Mesenchymal stem cell (in vitro differentiated cells and primary cell): ENCODE results near the gene DAD1.
"Not testable (repeated sequence)": the region's sequence is repeated elsewhere in the genome, so short reads cannot be mapped to it uniquely, and the experiment has no call there.

ENCODE experiments used
- DNase-seq: peaks from one replicate; pipeline ENCODE4 v3.0.0-alpha.2; 2013
- H2AFZ ChIP-seq: one replicate; pipeline ENCODE4 v1.6.1; 2013; ENCODE audit warnings: low read depth, mild to moderate bottlenecking, control low read depth, inconsistent platforms, low read length, moderate library complexity
- H2AK5ac ChIP-seq: 2 replicates; pipeline ENCODE4 v1.6.1; 2013; ENCODE audit warnings: low read length, moderate library complexity, mild to moderate bottlenecking, inconsistent platforms; ENCODE audit not compliant: severe bottlenecking
- H2BK120ac ChIP-seq: one replicate; pipeline ENCODE4 v1.6.1; 2013; ENCODE audit warnings: low read depth, mild to moderate bottlenecking, inconsistent platforms, low read length, moderate library complexity
- H2BK12ac ChIP-seq, 2 experiments: one replicate each; pipeline ENCODE4 v1.6.1; 2013; ENCODE audit warnings: inconsistent platforms in 2 of 2, low read length in 2 of 2, mild to moderate bottlenecking in 2 of 2, moderate library complexity in 2 of 2, control low read depth in 1 of 2
- H2BK15ac ChIP-seq: one replicate; pipeline ENCODE4 v1.6.1; 2013; ENCODE audit warnings: mild to moderate bottlenecking, low read depth, inconsistent platforms; ENCODE audit not compliant: poor library complexity, severe bottlenecking
- H2BK5ac ChIP-seq: 2 replicates; pipeline ENCODE4 v1.6.1; 2013; ENCODE audit warnings: low read depth, mild to moderate bottlenecking, low read length, control low read depth, inconsistent platforms; ENCODE audit not compliant: poor library complexity, severe bottlenecking
- H3K14ac ChIP-seq, 2 experiments: one replicate each; pipeline ENCODE4 v1.6.1; 2013; ENCODE audit warnings: inconsistent platforms in 2 of 2, low read length in 2 of 2, control low read depth in 1 of 2, mild to moderate bottlenecking in 1 of 2, moderate library complexity in 1 of 2
- H3K18ac ChIP-seq, 2 experiments: one replicate each; pipeline ENCODE4 v1.6.1; 2013; ENCODE audit warnings: inconsistent platforms in 2 of 2, low read length in 2 of 2, control low read depth in 1 of 2, low read depth in 1 of 2, mild to moderate bottlenecking in 1 of 2
- H3K23ac ChIP-seq, 2 experiments: one replicate each; pipeline ENCODE4 v1.6.1; 2013; ENCODE audit warnings: inconsistent platforms in 2 of 2, low read length in 2 of 2, mild to moderate bottlenecking in 2 of 2, moderate library complexity in 2 of 2, control low read depth in 1 of 2
- H3K27ac ChIP-seq: 2 replicates; pipeline ENCODE4 v1.5.1; 2013; ENCODE audit warnings: mild to moderate bottlenecking, moderate library complexity, low read length, control low read depth, inconsistent platforms; ENCODE audit not compliant: poor library complexity, severe bottlenecking
- H3K27me3 ChIP-seq, 2 experiments: 2 replicates each; pipeline versions ENCODE4 v1.6.1 to v1.7.0; 2013; ENCODE audit warnings: low read length in 2 of 2, mild to moderate bottlenecking in 2 of 2, moderate library complexity in 2 of 2, control low read depth in 1 of 2, inconsistent platforms in 1 of 2; ENCODE audit not compliant: control insufficient read depth in 1 of 2, insufficient read depth in 1 of 2
- H3K36me3 ChIP-seq, 2 experiments: 2 replicates each; pipeline versions ENCODE4 v1.6.1 to v1.7.0; 2013; ENCODE audit warnings: low read length in 2 of 2, control low read depth in 1 of 2, inconsistent platforms in 1 of 2, low read depth in 1 of 2, mild to moderate bottlenecking in 1 of 2; ENCODE audit not compliant: insufficient read depth in 2 of 2, control insufficient read depth in 1 of 2
- H3K4ac ChIP-seq, 2 experiments: one replicate each; pipeline ENCODE4 v1.6.1; 2013; ENCODE audit warnings: inconsistent platforms in 2 of 2, low read length in 2 of 2, mild to moderate bottlenecking in 2 of 2, moderate library complexity in 2 of 2, control low read depth in 1 of 2, low read depth in 1 of 2
- H3K4me1 ChIP-seq: 2 replicates; pipeline ENCODE4 v1.6.1; 2013; ENCODE audit warnings: low read depth, low read length, control low read depth; ENCODE audit not compliant: control insufficient read depth, insufficient read depth
- H3K4me2 ChIP-seq: 2 replicates; pipeline ENCODE4 v1.6.1; 2013; ENCODE audit warnings: low read length, mild to moderate bottlenecking, inconsistent platforms; ENCODE audit not compliant: poor library complexity, severe bottlenecking
- H3K4me3 ChIP-seq, 2 experiments: 2 replicates each; pipeline versions ENCODE4 v1.5.1 to v1.7.0; 2013; ENCODE audit warnings: low read length in 2 of 2, mild to moderate bottlenecking in 2 of 2, control low read depth in 1 of 2, low read depth in 1 of 2; ENCODE audit not compliant: insufficient read depth in 1 of 2
- H3K79me1 ChIP-seq: replicated peaks from 2 replicates; pipeline ENCODE4 v1.6.1; 2013; ENCODE audit warnings: mild to moderate bottlenecking, control low read depth, low read length, inconsistent platforms; ENCODE audit not compliant: poor library complexity, severe bottlenecking
- H3K9ac ChIP-seq: 2 replicates; pipeline ENCODE4 v1.7.0; 2013; ENCODE audit warnings: mild to moderate bottlenecking, low read length, moderate library complexity
- H3K9me3 ChIP-seq: 2 replicates; pipeline ENCODE4 v1.7.0; 2013; ENCODE audit warnings: mild to moderate bottlenecking, low read length; ENCODE audit not compliant: control insufficient read depth
- H4K8ac ChIP-seq: one replicate; pipeline ENCODE4 v1.6.1; 2013; ENCODE audit warnings: inconsistent platforms, mild to moderate bottlenecking, low read length, moderate library complexity
- H4K91ac ChIP-seq: one replicate; pipeline ENCODE4 v1.6.1; 2013; ENCODE audit warnings: mild to moderate bottlenecking, low read length, inconsistent platforms
- WGBS: methylation state at CpG from one replicate; pipeline ENCODE4 v1.1.7; 2013; ENCODE audit warnings: mixed read lengths; 5-methylcytosine and 5-hydroxymethylcytosine counted together

The DAD1 gene

GRCh38 chr14:22593601-22594000, 4.6 kb upstream of the DAD1 start:
- Histone ChIP-seq H3K9ac (no peak overlapping the region), H2AK5ac (no peak overlapping the region), H2BK15ac (no peak overlapping the region), H3K4ac (no peak overlapping the region), H3K23ac (no peak overlapping the region), H3K14ac (no peak overlapping the region), H3K36me3 (no peaks in the 10 kb centered on the region), H2AFZ (no peak overlapping the region), H2BK5ac (no peak overlapping the region), H3K4me1 (peaks cover 2% of the 10 kb centered on the region), H3K4me3 (no peak overlapping the region), H2BK12ac (no peak overlapping the region), H4K8ac (no peak overlapping the region), H3K9me3 (no peaks in the 10 kb centered on the region), H3K27me3 (peaks cover 0 to 18% of the 10 kb centered on the region in 2 experiments), H3K27ac (no peak overlapping the region), H4K91ac (no peak overlapping the region), H3K4me2 (no peak overlapping the region), H2BK120ac (no peak overlapping the region), H3K79me1 (no peaks in the 10 kb centered on the region), H3K18ac (peak overlapping the region in 1 of 2 experiments; percentile 2)
- WGBS: 92% methylated on average over 2 of the region's 2 CpGs
- DNase-seq: no peak

DNA sequence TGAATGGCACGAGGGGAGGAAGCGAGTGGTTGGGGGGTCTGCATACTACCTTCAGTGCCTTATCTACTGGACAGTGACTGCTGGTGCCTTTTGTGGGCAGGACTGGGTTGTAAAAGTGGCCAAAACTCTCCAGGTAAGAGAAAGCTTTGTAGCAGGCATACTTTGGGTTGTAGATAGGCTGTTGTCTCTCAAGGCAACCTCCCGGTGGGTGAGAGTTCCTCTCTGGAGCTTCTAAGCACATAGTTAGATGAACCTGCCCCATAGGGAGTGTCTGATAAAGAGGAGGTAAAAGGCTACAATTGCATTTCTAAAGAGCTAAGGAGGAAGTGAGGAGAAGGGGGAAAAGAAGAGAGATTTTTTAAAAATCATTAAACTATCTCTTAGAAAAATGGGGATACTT, 4.2 kb upstream of the DAD1 start:
- peak overlapping the region; percentile 56 to 94 for H2BK12ac ChIP-seq
- no peak overlapping the region for H2AFZ ChIP-seq
- DNase-seq: no peak
- peak overlapping the region in 1 of 2 experiments; percentile 6 for H3K4ac ChIP-seq
- no peak overlapping the region for H2AK5ac ChIP-seq
- H3K4me3 ChIP-seq: no peak overlapping the region
- H3K18ac ChIP-seq: no peak overlapping the region
- H3K36me3 ChIP-seq: no peaks in the 10 kb centered on the region
- no peak overlapping the region for H2BK5ac ChIP-seq
- no peak overlapping the region for H3K23ac ChIP-seq
- no peaks in the 10 kb centered on the region for H3K9me3 ChIP-seq
- H2BK120ac ChIP-seq: no peak overlapping the region
- no peak overlapping the region for H4K91ac ChIP-seq
- H3K4me2 ChIP-seq: no peak overlapping the region
- H3K27me3 ChIP-seq: peaks cover 0 to 18% of the 10 kb centered on the region in 2 experiments
- no peak overlapping the region for H3K9ac ChIP-seq
- 60% methylated on average over 3 of the region's 3 CpGs for WGBS
- H3K4me1 ChIP-seq: peaks cover 2% of the 10 kb centered on the region
- no peak overlapping the region for H3K27ac ChIP-seq
- H3K79me1 ChIP-seq: no peaks in the 10 kb centered on the region
- no peak overlapping the region for H2BK15ac ChIP-seq
- no peak overlapping the region for H4K8ac ChIP-seq
- H3K14ac ChIP-seq: no peak overlapping the region

GRCh38 chr14:22588526-22589095, 413 bp downstream of the DAD1 start:
- H3K14ac ChIP-seq: peak overlapping the region in 1 of 2 experiments; percentile 49
- peaks cover 0 to 13% of the 10 kb centered on the region in 2 experiments for H3K27me3 ChIP-seq
- H3K4me3 ChIP-seq: peak overlapping the region; percentile 93 to 96
- peaks cover 9% of the 10 kb centered on the region for H3K4me1 ChIP-seq
- no peak for DNase-seq
- peak overlapping the region; percentile 99 for H3K9ac ChIP-seq
- H3K4ac ChIP-seq: peak overlapping the region; percentile 38 to 83
- H3K79me1 ChIP-seq: no peaks in the 10 kb centered on the region
- peak overlapping the region; percentile 77 for H2AK5ac ChIP-seq
- H2AFZ ChIP-seq: peak overlapping the region; percentile 66
- no peak overlapping the region for H4K91ac ChIP-seq
- peak overlapping the region; percentile 61 for H2BK15ac ChIP-seq
- H2BK12ac ChIP-seq: no peak overlapping the region
- H3K27ac ChIP-seq: peak overlapping the region; percentile 92
- peaks cover 4 to 16% of the 10 kb centered on the region in 2 experiments for H3K36me3 ChIP-seq
- H2BK120ac ChIP-seq: no peak overlapping the region
- H3K23ac ChIP-seq: peak overlapping the region in 1 of 2 experiments; percentile 97
- no peaks in the 10 kb centered on the region for H3K9me3 ChIP-seq
- 2% methylated on average over 11 of the region's 17 CpGs for WGBS
- peak overlapping the region; percentile 85 for H3K4me2 ChIP-seq
- H2BK5ac ChIP-seq: peak overlapping the region; percentile 48
- peak overlapping the region; percentile 75 to 90 for H3K18ac ChIP-seq
- peak overlapping the region; percentile 94 for H4K8ac ChIP-seq

- H3K79me1 ChIP-seq, H3K27ac ChIP-seq, DNase-seq, H4K91ac ChIP-seq, H4K8ac ChIP-seq, H3K18ac ChIP-seq, H3K9me3 ChIP-seq, H2AFZ ChIP-seq, H2BK120ac ChIP-seq, H3K27me3 ChIP-seq, H3K23ac ChIP-seq, H3K4me1 ChIP-seq, H2BK12ac ChIP-seq, H2BK5ac ChIP-seq, H3K14ac ChIP-seq, H2BK15ac ChIP-seq, H2AK5ac ChIP-seq, H3K4ac ChIP-seq: not testable (repeated sequence)
- WGBS: 90% methylated on average over 10 of the region's 10 CpGs
- peak overlapping the region; percentile 99 for H3K9ac ChIP-seq
- H3K4me2 ChIP-seq: peak overlapping the region; percentile 85
- peak overlapping the region in 1 of 2 experiments; percentile 96 for H3K4me3 ChIP-seq
- H3K36me3 ChIP-seq: peaks cover 4 to 24% of the 10 kb centered on the region in 2 experiments
These were observed 1.2 kb downstream of the DAD1 start for GRCh38 chr14:22587677-22588422.
